SK-N-MC (cell line): ENCODE results near the gene TAC1.
"Not testable (repeated sequence)": the region's sequence is repeated elsewhere in the genome, so short reads cannot be mapped to it uniquely, and the experiment has no call there.

Source experiments
- EZH2 ChIP-seq: fragments of 200-600 bp; sonication (generic); IDR thresholded peaks from one replicate; pipeline ENCODE4 v1.6.1; 2017; ENCODE audit warnings: antibody characterized with exemption
- FOXP2 ChIP-seq: optimal IDR thresholded peaks from 2 replicates; pipeline ENCODE3; 2011; ENCODE audit warnings: mild to moderate bottlenecking, moderate library complexity; ENCODE audit not compliant: insufficient read depth; ENCODE audit errors: extremely low read length, control extremely low read depth
- POLR2AphosphoS5 ChIP-seq: IDR thresholded peaks from 2 replicates; pipeline ENCODE4 v1.6.1; 2012; ENCODE audit warnings: mild to moderate bottlenecking, low read depth, low read length, borderline replicate concordance

GRCh38 chr7:97786398-97786797 lies 54.5 kb downstream of the TAC1 start:
- not testable (repeated sequence) for TF ChIP-seq EZH2, POLR2AphosphoS5, FOXP2
